ENCODE measurements around the gene HOXC6.
A peak's percentile ranks its signal among the peaks of the same experiment; 100 is the strongest.
"Not testable (repeated sequence)": the region's sequence is repeated elsewhere in the genome, so short reads cannot be mapped to it uniquely, and the experiment has no call there.

The HOXC6 gene

GRCh38 chr12:54041097-54041690 lies 13.0 kb downstream of the HOXC6 start:
- no peak for DNase-seq (ENCODE audit: low spot score)

GRCh38 chr12:54042033-54042432 lies 13.8 kb downstream of the HOXC6 start:
- DNase-seq (ENCODE audit: low spot score) = not testable (repeated sequence)

- DNase-seq (ENCODE audit: low spot score) = no peak
These were observed 15.0 kb downstream of the HOXC6 start for GRCh38 chr12:54042970-54043853.

GRCh38 chr12:54044425-54045103 lies 16.3 kb downstream of the HOXC6 start:
- no peak for DNase-seq (ENCODE audit: low spot score)

- DNase-seq (ENCODE audit: low spot score) = no peak
These were observed 17.2 kb downstream of the HOXC6 start for GRCh38 chr12:54045401-54045800.

GRCh38 chr12:54045868-54046521 lies 17.8 kb downstream of the HOXC6 start:
- no peak for DNase-seq (ENCODE audit: low spot score)

GRCh38 chr12:54046809-54047159 lies 18.5 kb downstream of the HOXC6 start:
- DNase-seq (ENCODE audit: low spot score) = no peak

GRCh38 chr12:54047160-54047963 lies 19.1 kb downstream of the HOXC6 start:
- no peak for DNase-seq (ENCODE audit: low spot score)

- no peak for DNase-seq (ENCODE audit: low spot score)
These were observed 19.7 kb downstream of the HOXC6 start for GRCh38 chr12:54047964-54048303.

- no peak for DNase-seq (ENCODE audit: low spot score)
These were observed 20.3 kb downstream of the HOXC6 start for GRCh38 chr12:54048406-54049093.

- no peak for DNase-seq (ENCODE audit: low spot score)
These were observed 20.9 kb downstream of the HOXC6 start for GRCh38 chr12:54049108-54049507.

- no peak for DNase-seq (ENCODE audit: low spot score)
These were observed 22.2 kb downstream of the HOXC6 start for GRCh38 chr12:54050482-54050810.

- DNase-seq (ENCODE audit: low spot score) = no peak
These were observed 23.0 kb downstream of the HOXC6 start for GRCh38 chr12:54051026-54051842.

- DNase-seq (ENCODE audit: low spot score) = no peak
These were observed 23.7 kb downstream of the HOXC6 start for GRCh38 chr12:54051874-54052437.

GRCh38 chr12:54052438-54053002 lies 24.3 kb downstream of the HOXC6 start:
- no peak for DNase-seq (ENCODE audit: low spot score)

- peak; percentile 23 for DNase-seq (ENCODE audit: low spot score)
These were observed 24.9 kb downstream of the HOXC6 start for GRCh38 chr12:54053003-54053750.

- peak; percentile 27 for DNase-seq (ENCODE audit: low spot score)
These were observed 25.8 kb downstream of the HOXC6 start, which contains the start of gene HOXC4 for GRCh38 chr12:54053751-54054741. Gene HOXC4, plus strand, starts transcription at chr12:54053835. Its CDS starts 88 bp downstream, at chr12:54053923.

GRCh38 chr12:54054742-54055194 lies 26.5 kb downstream of the HOXC6 start:
- no peak for DNase-seq (ENCODE audit: low spot score)
